HG03460 (cell line): ENCODE data around the gene HS3ST1.
"Not testable (repeated sequence)": the region's sequence is repeated elsewhere in the genome, so short reads cannot be mapped to it uniquely, and the experiment has no call there.

Experiments
- ATAC-seq: cut with Tn5 transposase; IDR thresholded peaks from one replicate; pipeline ENCODE4 v1.9.1; 2021; ENCODE audit not compliant: unreplicated experiment

Gene HS3ST1

DNA sequence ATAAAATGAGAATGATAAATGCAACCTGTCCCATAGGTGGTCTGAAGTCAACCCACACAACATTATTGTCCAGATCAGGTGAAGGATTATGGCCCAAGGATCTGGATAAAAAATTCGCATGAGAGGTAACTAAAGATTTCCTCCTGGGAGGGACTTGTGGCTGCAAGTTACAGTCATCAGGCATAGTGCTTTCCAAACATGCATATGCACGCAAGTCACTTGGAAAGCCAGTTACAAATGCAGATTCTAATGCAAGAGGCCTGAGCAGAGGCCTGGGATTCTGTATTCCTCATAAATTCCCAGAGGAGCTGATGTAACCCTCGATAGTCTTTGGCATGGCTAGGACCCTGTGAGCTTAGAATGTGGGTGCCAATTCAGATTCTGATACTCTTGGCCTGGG lies 21.1 kb downstream of the HS3ST1 start:
- no peak for ATAC-seq

DNA sequence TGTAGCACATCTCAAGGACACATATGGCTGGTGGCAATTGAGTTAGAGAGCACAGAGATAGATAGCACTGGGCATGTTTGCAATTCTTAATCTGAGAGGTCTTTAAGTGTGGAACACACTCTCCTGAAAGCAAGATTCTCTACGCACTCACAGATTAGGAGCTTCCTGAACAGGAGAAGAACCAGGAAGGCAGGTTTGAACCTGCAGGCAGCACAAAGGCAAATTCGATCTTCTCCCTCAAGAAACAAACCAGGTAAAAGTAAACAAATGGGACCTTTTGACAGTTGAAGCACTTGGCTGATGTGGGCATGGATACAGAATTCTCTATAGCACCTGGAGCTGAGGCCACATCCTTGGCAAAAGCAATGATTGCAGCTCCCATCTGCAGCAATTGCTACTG lies 24.3 kb downstream of the HS3ST1 start:
- ATAC-seq, result no peak

DNA sequence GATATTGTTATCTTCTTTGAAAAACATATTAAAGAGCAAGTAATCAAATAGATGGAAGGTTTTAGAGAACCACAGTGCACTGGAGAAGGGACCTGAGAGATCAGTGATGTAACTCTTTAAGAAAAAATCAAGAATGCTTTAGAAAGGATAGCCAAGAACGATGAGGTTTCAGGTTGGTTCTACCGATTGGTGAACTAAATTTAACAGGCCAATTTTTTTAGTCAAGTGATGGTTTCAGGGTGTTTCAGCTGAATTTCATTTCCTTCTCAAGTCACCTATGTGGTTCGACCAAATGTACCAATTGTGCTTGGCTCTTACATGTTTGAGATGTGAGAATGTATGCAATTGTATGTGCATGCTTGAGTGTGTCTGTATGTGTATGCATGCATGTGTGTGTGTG lies 26.5 kb downstream of the HS3ST1 start:
- peak; percentile 41 for ATAC-seq

DNA sequence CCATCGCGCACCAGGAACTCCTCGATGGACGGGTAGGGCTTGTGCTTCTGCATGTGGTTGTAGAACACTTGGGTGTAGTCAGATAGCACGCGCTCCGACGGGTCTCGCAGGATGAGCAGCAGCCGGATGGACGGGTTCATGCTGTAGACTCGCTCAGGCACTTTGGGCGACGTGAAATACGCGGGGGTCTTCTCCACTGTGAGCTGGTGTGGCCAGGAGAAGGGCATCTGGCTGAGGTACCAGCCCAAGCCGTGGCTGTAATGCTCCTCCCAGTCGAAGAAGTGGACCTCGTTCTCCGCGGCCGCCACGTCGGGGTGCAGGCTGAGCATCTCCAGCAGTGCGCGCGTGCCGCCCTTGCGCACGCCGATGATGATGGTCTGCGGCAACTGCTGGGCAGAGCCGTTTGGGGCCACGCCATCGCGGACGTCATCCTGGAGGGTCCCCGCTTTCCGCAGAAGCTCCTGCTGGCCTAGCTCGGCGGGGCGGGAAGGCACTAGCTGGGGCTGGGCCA lies 29.2 kb downstream of the HS3ST1 start:
- ATAC-seq, result no peak

DNA sequence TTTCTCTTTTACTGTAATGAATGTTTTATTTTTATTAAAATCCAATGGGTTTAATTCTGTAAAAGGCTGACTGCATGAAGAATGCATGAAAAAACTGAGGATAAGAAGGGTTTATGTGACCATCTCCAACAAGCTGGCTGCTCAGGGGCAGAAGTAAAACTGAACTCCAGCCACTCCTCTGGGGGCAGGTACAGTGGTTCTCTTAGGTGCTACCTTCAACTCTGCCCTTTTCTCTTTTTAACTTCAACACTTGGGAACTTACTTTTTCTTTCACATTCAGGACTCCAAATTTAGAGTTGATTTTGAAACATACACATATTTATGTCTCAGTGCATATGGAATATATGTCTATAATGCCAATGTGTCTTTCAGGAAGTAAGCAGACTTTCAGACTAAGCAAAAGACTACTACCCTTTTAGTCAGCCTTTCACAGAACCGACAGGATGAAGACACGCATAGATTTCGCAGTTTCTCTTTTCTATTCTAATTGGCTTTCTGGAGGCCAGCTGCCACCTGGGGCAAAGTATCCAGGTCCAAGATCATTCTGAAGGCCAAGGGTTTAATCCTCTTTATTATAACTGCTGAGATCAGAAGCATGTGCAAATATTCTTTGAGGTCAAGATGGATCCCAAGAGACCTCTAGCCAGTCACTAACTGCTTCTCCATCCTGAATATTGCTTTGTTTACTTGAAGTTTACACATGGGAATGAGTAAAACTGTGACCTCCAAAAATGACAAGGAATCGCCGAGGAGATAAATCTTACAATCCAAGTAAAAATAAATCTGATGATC lies 30.7 kb downstream of the HS3ST1 start:
- peak; percentile 47 for ATAC-seq

DNA sequence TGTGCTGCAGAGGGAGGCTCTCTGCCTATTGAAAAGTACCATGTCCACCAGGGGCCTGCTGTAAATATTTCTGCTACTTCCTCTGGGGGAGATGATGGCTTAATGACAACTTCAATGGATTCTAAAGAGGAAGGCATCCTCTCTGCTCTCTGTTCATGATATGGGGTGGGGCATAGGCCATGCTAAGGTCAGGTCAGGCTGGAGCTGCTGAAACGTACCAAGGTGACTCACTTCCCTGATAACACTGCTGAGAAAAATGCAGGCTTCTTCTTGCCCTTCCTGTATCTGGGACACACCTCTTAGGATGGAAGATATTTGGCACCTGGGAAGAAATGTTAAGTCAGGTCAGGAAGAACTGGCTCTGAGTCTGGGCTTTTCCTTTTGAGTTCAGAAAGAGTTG lies 31.5 kb downstream of the HS3ST1 start:
- no peak for ATAC-seq

DNA sequence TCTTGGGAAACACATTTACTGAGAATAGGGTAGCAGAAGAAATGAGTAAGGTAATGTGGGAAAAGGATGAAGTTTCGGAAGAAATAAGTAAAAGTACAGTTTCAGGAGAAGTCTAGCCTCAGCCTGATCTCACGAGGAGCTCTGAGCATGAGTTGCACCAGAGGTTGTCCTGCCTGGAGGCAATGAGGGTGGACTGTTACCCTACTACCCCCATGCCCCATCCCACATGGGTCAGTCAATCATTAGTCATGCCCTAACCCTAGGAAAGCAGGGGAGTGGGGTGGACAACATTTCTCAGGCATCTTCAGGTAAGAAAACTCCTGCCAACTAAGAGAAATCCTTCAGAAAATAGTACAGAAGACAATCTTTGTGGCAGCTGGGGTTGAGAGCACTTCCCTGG lies 35.1 kb downstream of the HS3ST1 start:
- no peak for ATAC-seq

DNA sequence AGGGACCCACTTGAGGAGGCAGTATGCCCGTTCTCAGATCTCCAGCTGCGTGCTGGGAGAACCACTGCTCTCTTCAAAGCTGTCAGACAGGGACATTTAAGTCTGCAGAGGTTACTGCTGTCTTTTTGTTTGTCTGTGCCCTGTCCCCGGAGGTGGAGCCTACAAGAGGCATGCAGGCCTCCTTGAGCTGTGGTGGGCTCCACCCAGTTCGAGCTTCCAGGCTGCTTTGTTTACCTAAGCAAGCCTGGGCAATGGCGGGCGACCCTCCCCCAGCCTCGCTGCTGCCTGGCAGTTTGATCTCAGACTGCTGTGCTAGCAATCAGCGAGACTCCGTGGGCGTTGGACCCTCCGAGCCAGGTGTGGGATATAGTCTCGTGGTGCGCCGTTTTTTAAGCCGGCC lies 44.6 kb downstream of the HS3ST1 start:
- not testable (repeated sequence) for ATAC-seq

DNA sequence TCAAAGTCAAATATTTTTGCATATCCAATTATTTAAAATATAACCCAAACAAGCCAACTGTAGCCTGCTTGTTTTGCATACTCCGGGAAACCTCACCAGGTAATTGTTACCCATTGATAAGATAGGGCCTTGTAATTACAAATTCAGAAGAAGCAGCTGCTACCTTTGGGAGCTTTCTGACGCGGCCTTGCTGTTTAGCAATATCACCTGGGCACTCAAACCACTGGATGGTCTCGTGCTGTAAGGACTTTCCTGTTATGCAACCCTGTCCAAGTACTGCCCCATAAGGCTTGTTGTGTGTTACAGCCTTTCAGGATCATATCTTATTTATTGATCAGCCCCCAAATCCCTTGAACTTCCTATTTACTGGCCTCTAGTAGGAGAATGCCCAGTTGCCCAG lies 52.1 kb downstream of the HS3ST1 start:
- ATAC-seq, result no peak

DNA sequence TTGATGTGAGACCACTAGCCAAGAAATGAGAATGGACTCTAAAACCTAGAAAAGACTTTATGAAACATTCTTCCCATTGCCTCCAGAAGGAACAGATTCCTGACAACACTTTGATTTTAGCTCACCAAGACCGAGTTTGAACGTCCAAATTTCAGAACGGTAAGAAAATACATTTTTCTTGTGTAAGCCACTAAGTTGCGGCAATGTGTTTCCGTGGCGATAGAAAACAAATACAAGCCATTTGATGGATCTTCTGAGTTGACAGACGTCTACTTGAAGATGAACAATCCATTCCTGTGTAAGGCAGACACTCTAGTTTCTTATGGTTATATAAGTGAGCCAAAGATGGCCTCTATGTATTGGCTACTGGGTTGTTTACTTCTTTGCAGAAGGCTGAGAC lies 52.5 kb downstream of the HS3ST1 start:
- ATAC-seq, result no peak

DNA sequence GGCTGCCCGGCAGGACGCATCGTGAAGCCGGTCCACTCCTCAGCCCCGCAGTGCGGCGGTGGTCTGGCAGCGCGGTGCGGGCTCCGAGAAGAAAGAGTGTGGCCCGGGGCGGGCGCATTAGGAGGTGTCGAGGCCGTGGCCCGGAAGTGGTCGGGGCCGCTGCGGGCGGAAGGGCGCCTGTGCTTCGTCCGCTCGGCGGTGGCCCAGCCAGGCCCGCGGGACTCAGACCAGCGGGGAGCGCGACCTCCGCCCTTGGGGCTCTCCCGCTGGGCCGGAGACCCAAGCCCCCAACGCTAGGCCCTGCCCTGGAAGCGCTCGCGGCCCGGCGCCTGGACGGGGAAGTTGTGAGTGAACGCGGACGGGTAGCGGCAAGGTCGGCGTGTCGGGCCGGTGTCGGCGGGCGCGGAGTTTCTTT lies 60.0 kb downstream of the HS3ST1 start:
- no peak for ATAC-seq

DNA sequence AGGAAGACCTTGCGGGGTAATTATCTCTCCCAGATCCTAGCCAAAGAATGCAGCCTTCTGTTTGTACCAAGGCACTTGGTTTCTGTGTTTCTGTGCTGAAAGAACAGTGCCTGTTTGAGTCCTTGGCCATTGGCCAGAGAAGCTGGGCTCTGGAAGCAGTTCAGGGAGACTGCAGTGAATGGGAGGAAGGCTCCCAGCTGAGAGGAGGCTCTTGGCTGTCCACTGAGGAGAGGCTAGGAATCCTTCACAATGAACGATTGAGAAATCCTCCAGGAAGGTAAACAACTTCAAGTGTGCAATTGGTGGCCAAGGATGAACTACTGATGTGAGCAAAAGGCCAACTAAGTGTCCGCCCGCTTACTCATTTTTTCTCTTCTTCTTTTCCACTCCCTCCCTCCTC lies 61.3 kb downstream of the HS3ST1 start:
- ATAC-seq, result no peak

DNA sequence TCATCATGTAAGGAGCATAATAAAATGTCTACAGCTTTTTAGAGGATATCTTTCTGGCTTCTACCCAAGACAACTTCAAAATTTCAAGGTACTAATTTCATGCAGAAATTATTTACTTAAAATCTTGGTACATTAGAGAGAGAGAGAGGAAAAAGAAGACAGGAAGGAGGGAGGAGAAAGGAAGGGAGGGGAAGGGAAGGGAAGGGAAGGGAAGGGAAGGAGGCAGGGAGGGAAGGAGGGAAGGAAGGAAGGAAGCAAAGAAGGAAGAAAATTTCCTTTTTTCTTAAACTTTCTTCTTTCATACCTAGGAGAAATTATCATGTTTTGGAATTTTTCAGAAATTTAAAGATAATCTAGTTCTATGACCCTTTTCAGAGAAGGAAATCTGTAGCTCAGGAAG lies 61.8 kb downstream of the HS3ST1 start:
- ATAC-seq, result no peak

DNA sequence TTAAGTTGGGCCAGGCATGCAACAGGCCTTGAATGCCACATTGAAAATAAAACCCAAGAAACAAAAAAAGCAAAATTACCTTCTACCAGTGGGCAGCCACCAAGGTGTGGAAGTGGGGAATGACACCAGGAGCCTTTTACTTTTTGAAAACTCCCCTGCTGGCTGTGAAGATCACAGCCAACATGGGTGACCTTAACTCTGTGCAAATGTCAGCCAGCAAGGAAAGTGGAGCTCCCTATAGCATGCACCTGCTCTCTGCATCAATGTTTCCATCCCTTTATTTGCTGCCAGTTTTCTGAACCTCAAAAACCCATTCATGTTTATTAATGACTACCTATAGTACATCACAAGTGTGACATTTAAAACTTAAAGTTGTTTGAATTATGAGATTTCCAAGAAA lies 63.7 kb downstream of the HS3ST1 start:
- ATAC-seq, result no peak

DNA sequence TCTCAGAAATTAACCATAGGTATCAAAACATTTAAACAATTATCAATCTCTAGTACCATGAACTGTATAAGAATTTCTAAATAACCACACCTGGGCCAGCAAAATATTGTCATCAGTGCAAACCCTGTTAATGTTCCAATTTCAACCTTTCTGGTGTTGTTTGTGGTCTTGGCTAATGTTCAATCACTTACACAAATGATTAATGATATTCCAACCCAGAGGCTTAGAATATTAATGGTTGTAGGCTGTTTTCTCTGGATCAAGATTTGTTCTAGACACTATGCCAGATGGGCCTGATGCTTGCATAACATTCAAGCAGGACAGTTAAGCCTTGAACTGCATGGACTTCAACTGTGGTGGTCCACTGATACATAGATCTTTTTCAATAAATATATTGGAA lies 69.1 kb downstream of the HS3ST1 start:
- ATAC-seq, result no peak

DNA sequence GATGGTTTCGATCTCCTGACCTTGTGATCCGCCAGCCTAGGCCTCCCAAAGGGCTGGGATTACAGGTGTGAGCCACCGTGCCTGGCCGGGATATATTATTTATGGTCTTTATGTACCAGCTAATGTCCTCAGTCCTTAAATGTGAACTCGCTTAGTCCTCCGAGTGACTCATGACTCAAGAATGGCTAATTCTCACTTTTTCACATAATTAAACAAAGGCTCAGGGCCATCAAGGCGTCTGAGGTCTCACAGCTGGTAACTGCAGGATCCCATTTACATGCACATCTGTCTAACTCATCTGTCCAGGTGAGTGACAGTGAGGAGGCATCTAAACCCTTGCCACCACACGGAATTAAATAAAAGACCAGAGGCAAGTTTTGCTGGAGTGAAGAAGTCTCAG lies 73.5 kb downstream of the HS3ST1 start:
- no peak for ATAC-seq

DNA sequence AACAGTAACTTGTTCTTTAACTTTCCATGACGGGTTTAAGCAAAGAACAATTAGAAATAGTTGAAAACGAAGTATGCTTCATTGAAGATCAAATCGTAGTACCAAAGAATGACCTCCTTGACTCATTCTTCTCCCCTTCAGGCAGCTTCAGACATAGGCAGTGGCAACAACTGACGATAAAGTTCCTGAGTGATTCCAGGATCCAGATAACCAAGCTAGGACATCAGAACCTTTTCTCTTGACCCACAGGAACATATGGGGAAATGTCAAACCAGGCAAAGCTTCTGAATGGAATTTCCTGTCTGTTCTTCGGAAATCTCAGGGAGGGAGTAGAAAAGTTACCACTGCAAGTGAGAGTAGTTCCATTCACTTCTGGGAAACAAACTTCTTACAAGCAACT lies 74.2 kb downstream of the HS3ST1 start:
- ATAC-seq, result no peak

DNA sequence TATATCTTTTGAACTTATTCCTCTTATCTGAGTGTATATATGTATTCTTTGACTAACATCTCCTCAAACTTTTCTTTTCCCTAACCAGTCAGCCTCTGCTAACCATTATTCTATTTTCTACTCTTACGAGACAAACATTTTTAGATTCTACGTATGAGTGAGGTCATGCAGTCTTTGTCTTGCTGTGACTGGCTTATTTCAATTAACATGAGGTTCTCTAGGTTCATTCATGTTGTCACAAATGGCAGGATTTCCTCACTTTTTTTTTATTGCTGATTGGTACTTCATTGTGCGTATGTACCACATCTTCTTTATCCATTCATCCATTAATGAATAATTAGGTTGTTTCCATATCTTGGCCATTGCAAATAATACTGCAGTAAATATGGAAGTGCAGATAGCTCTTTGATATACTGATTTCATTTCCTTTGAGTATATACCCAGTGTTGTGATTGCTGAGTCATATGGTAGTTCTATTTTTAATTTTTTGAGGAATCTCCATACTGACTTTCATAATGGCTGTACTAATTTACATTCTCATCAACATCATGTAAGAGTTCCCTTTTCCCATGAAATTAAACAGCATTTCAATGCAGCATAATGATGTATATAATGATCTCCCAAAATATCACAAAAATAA lies 80.1 kb downstream of the HS3ST1 start:
- no peak for ATAC-seq

DNA sequence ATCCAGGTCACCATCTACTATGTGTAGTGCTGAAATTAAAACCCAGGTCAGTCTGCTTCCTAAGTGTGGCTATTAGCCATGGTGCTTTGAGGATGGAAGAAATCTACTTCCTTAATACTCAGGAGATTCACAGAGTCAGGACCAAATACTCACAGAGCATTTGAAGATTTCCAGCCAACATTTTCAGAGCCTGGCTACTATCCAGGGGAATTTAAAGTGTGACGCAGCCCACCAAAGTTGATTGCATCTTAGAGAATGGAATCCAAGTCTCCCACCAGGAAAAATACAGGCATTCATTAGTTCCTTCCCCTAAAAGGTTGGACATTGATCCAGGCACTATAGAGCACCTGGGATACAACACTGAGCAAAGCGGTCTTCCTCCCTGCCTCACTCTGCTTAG lies 83.8 kb downstream of the HS3ST1 start:
- ATAC-seq, result no peak

DNA sequence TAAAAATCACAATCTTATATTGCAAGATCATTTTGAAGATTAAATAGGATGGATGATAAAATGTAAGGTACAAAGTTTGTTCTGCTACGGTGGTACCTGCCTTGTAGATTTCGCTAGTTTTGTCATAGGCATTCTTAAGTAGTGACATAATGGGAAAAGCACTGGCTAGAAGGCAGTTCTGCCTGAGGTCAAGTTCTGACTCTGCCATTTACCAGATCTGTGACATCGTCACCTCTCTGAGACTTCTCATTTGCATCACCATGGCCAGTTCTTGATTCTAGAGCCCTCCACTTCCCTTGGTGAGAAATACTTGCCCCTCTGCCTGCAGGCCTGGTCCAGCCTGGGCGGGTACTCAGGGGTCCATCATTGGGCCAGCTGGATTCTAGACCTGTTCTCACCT lies 85.2 kb downstream of the HS3ST1 start:
- ATAC-seq, result no peak
